Esophagus squamous epithelium (tissue), 4 donors: Measurements from ENCODE around the gene CDC42BPG.

Source experiments
- POLR2A ChIP-seq, 4 donors: fragments of 450-650 bp; IDR thresholded peaks; one replicate each; pipeline ENCODE4 v1.6.1; 2017; ENCODE audit warnings: antibody characterized with exemption in 4 of 4, mild to moderate bottlenecking in 4 of 4, moderate library complexity in 3 of 4
- TF ChIP-seq, protein P1 (sequence below), 6 experiments: fragments of 450-650 bp in 4 of 6; fragments of 200-600 bp in 2 of 6; sonication (generic) in 2 of 6; IDR thresholded peaks; one replicate each; pipeline ENCODE4 v1.5.1; 2016 to 2019; ENCODE audit warnings: antibody characterized with exemption in 6 of 6, mild to moderate bottlenecking in 4 of 6, moderate library complexity in 4 of 6

DNA sequence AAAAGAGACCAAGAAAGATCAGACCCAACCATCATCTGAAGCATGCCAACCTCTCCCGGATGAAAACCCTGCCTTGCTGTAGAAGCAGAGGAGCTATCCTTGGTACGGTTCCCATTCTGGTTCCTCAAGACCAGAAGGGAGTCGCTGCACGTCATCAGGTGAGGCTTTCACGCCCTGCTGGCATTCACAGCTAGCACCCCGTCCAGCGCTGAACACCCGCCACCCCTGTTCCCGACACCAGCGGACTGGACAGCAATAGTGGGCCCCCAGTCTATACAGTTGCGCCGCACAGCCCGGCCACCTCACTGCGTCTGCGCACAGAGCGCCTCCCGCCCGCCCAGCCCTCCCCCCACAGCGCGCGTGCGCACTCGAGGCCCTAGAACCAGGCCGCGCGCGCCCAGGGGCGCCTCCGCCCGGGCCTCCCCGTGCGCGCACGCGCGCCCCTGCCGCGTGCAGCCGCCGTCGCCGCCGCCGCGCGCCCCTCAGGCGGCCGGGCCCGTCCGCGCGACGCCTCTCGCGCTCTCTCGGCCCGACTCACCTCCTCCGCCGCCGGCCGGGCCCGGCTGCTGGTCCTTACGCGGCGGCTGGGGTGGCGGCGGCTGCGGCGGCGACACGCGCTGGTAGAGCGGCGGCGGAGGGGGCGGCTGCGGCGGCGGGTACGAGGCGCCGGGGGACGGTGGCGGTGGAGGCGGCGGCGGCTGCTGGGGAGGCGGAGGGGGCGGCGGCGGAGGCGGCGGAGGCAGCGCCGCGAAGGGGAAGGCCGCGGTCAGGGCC, 66.8 kb downstream of the CDC42BPG start:
- TF ChIP-seq, protein P1, sequence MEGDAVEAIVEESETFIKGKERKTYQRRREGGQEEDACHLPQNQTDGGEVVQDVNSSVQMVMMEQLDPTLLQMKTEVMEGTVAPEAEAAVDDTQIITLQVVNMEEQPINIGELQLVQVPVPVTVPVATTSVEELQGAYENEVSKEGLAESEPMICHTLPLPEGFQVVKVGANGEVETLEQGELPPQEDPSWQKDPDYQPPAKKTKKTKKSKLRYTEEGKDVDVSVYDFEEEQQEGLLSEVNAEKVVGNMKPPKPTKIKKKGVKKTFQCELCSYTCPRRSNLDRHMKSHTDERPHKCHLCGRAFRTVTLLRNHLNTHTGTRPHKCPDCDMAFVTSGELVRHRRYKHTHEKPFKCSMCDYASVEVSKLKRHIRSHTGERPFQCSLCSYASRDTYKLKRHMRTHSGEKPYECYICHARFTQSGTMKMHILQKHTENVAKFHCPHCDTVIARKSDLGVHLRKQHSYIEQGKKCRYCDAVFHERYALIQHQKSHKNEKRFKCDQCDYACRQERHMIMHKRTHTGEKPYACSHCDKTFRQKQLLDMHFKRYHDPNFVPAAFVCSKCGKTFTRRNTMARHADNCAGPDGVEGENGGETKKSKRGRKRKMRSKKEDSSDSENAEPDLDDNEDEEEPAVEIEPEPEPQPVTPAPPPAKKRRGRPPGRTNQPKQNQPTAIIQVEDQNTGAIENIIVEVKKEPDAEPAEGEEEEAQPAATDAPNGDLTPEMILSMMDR (IDR thresholded peaks at IDR 0.05): no peak
- peak in 1 of 4 donors; percentile 28 for TF ChIP-seq POLR2A (IDR thresholded peaks at IDR 0.05)
